H1 (cell line): ENCODE measurements around the gene LAMA4. TPM values are rescaled to one million over a fixed set of nuclear protein-coding genes. Genes with fewer than 3 reads are reported as not detected.

Experiments
- BRCA1 ChIP-seq: IDR thresholded peaks from 2 replicates; pipeline ENCODE4 v1.6.1; 2012; ENCODE audit warnings: low read depth, low read length, improper control_type of control experiment
- EP300 ChIP-seq, 2 experiments: IDR thresholded peaks; 1 replicate in 1 of 2; 2 replicates in 1 of 2; pipeline ENCODE4 v1.6.1; 2011 to 2012; ENCODE audit warnings: low read depth in 2 of 2, low read length in 2 of 2, mild to moderate bottlenecking in 2 of 2, borderline replicate concordance in 1 of 2, inconsistent platforms in 1 of 2, moderate library complexity in 1 of 2
- FOSL1 ChIP-seq: IDR thresholded peaks from 2 replicates; pipeline ENCODE4 v1.6.1; 2011; ENCODE audit warnings: mild to moderate bottlenecking, low read depth, low read length, moderate library complexity; ENCODE audit not compliant: insufficient read depth
- JUND ChIP-seq: IDR thresholded peaks from 2 replicates; pipeline ENCODE4 v1.6.1; 2011; ENCODE audit warnings: mild to moderate bottlenecking, improper control_type of control experiment, low read length
- KDM5A ChIP-seq: fragments of 200-600 bp; IDR thresholded peaks from 2 replicates; pipeline ENCODE4 v1.7.1; 2012; ENCODE audit warnings: mild to moderate bottlenecking, low read length, inconsistent platforms, mixed read lengths
- NRF1 ChIP-seq: IDR thresholded peaks from 2 replicates; pipeline ENCODE4 v1.6.1; 2011; ENCODE audit warnings: mild to moderate bottlenecking, low read depth, low read length, improper control_type of control experiment
- RFX5 ChIP-seq: IDR thresholded peaks from 2 replicates; pipeline ENCODE4 v1.6.1; 2011; ENCODE audit warnings: low read depth, low read length, improper control_type of control experiment, borderline replicate concordance
- YY1 ChIP-seq: IDR thresholded peaks from 2 replicates; pipeline ENCODE4 v1.6.1; 2011; ENCODE audit warnings: low read depth, mild to moderate bottlenecking, low read length
- polyA plus RNA-seq, 7 experiments: library from polyadenylated mRNA; depleted of rRNA in 3 of 7; stranded (reverse) in 5 of 7; unstranded in 2 of 7; fragments of >200 nt in 5 of 7; fragments of 200-250 nt in 2 of 7; gene quantifications; 1 replicate in 5 of 7; 2 replicates in 1 of 7; 4 replicates in 1 of 7; pipeline versions ENCODE4 v1.2.1 to v1.2.3, GENCODE V29; 2011 to 2013; ENCODE audit warnings: missing spikeins in 2 of 7, mixed read lengths in 2 of 7
- total RNA-seq: library from RNA; stranded (reverse); fragmentation: NEBNext Ultra II Directional; extraction: Animal tissue kit (Norgen Biotek cat#: 25700); gene quantifications from 2 replicates; pipeline ENCODE4 v1.2.1, GENCODE V29; 2021
- TF ChIP-seq, protein P1 (sequence below): fragments of 300-600 bp; sonication (generic); IDR thresholded peaks from 2 replicates; pipeline ENCODE4 v1.7.1; 2012; ENCODE audit warnings: low read length, moderate library complexity, mild to moderate bottlenecking, inconsistent platforms; ENCODE audit not compliant: insufficient replicate concordance

LAMA4 gene
- total and polyA plus RNA-seq, 2 of the 8 experiments (the other 6 are each of a cell fraction or from before 2014, with no cell fraction given): 0.95 to 1.5 TPM

DNA sequence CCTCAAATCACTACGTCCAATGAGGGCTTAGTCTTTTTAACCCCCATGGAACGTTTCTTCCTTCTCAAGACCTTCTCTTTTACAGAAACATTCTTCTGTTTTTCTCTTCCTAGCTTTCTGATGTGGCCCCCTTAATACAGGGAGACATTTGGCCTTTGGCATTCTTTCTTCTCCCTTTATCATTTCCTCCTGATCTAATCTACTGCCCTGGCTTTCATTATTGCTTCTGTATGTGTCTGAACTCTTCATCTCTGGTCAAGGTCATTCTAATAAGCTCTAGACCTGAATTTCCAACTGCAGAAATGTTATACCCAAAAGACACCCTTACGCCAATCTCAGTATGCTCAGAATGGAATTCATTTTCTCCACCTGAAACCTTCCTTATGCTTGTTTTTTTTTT lies 18.4 kb upstream of the LAMA4 start (continued):
- TF ChIP-seq, protein P1, sequence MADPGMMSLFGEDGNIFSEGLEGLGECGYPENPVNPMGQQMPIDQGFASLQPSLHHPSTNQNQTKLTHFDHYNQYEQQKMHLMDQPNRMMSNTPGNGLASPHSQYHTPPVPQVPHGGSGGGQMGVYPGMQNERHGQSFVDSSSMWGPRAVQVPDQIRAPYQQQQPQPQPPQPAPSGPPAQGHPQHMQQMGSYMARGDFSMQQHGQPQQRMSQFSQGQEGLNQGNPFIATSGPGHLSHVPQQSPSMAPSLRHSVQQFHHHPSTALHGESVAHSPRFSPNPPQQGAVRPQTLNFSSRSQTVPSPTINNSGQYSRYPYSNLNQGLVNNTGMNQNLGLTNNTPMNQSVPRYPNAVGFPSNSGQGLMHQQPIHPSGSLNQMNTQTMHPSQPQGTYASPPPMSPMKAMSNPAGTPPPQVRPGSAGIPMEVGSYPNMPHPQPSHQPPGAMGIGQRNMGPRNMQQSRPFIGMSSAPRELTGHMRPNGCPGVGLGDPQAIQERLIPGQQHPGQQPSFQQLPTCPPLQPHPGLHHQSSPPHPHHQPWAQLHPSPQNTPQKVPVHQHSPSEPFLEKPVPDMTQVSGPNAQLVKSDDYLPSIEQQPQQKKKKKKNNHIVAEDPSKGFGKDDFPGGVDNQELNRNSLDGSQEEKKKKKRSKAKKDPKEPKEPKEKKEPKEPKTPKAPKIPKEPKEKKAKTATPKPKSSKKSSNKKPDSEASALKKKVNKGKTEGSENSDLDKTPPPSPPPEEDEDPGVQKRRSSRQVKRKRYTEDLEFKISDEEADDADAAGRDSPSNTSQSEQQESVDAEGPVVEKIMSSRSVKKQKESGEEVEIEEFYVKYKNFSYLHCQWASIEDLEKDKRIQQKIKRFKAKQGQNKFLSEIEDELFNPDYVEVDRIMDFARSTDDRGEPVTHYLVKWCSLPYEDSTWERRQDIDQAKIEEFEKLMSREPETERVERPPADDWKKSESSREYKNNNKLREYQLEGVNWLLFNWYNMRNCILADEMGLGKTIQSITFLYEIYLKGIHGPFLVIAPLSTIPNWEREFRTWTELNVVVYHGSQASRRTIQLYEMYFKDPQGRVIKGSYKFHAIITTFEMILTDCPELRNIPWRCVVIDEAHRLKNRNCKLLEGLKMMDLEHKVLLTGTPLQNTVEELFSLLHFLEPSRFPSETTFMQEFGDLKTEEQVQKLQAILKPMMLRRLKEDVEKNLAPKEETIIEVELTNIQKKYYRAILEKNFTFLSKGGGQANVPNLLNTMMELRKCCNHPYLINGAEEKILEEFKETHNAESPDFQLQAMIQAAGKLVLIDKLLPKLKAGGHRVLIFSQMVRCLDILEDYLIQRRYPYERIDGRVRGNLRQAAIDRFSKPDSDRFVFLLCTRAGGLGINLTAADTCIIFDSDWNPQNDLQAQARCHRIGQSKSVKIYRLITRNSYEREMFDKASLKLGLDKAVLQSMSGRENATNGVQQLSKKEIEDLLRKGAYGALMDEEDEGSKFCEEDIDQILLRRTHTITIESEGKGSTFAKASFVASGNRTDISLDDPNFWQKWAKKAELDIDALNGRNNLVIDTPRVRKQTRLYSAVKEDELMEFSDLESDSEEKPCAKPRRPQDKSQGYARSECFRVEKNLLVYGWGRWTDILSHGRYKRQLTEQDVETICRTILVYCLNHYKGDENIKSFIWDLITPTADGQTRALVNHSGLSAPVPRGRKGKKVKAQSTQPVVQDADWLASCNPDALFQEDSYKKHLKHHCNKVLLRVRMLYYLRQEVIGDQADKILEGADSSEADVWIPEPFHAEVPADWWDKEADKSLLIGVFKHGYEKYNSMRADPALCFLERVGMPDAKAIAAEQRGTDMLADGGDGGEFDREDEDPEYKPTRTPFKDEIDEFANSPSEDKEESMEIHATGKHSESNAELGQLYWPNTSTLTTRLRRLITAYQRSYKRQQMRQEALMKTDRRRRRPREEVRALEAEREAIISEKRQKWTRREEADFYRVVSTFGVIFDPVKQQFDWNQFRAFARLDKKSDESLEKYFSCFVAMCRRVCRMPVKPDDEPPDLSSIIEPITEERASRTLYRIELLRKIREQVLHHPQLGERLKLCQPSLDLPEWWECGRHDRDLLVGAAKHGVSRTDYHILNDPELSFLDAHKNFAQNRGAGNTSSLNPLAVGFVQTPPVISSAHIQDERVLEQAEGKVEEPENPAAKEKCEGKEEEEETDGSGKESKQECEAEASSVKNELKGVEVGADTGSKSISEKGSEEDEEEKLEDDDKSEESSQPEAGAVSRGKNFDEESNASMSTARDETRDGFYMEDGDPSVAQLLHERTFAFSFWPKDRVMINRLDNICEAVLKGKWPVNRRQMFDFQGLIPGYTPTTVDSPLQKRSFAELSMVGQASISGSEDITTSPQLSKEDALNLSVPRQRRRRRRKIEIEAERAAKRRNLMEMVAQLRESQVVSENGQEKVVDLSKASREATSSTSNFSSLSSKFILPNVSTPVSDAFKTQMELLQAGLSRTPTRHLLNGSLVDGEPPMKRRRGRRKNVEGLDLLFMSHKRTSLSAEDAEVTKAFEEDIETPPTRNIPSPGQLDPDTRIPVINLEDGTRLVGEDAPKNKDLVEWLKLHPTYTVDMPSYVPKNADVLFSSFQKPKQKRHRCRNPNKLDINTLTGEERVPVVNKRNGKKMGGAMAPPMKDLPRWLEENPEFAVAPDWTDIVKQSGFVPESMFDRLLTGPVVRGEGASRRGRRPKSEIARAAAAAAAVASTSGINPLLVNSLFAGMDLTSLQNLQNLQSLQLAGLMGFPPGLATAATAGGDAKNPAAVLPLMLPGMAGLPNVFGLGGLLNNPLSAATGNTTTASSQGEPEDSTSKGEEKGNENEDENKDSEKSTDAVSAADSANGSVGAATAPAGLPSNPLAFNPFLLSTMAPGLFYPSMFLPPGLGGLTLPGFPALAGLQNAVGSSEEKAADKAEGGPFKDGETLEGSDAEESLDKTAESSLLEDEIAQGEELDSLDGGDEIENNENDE: no peak
- no peak for TF ChIP-seq KDM5A
- no peak for TF ChIP-seq YY1
- no peak for TF ChIP-seq NRF1
- TF ChIP-seq FOSL1: no peak
- TF ChIP-seq RFX5: no peak
- no peak for TF ChIP-seq BRCA1
- no peak for TF ChIP-seq JUND
- no peak for TF ChIP-seq EP300 (IDR thresholded peaks at IDR 0.05; ENCODE audit: borderline replicate concordance in 1 of 2, low read depth in 2 of 2, low read length in 2 of 2)
- TF ChIP-seq, all 59 proteins: peak for 0
